Epidermal melanocyte (primary cell): Measurements from ENCODE around the gene ESR2.
A peak's percentile ranks its signal among the peaks of the same experiment; 100 is the strongest.
"Not testable (repeated sequence)": the region's sequence is repeated elsewhere in the genome, so short reads cannot be mapped to it uniquely, and the experiment has no call there.

Source experiments
- DNase-seq: peaks from one replicate; pipeline ENCODE4 v3.0.0; 2011; ENCODE audit warnings: low spot score; ENCODE audit not compliant: insufficient read length

Gene ESR2

DNA sequence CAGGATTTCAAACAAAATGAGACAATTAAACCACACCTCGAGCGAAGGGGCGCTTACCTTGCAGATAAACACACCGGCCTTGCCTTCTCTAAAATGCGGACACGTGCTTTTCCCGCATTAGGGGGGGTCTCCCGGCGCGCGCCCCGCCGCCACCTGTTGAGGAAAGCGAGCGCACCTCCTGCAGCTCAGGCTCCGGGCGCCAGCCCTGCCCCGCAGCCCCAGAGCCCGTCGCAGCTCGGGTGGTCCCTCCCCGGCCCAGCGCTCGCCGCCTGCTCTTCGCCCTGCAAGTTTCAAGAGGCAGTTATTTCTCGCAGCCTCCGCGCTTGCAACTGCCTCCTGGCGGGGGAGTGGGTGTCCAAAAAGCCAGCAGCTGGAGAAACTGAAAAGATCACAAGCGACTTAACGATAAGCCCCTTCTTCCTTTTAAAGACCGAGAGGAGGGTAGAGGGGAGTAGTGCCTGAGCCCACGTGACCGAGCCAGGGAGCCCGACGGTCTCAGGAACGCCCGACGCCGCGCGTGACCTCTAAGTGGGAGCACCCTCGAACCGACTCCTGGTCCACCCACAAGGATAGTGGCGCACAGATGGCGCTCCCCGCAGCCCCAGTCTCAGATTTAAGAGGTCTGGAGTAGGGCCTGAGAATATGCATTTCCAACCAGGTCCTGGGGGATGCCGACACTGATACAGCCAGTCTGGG lies at the start of gene ESR2:
Gene ESR2 (minus strand): TSS at position 396 of the 696 bp plus-strand sequence. CDS start 11,386 bp downstream, outside the sequence.
- DNase-seq, result no peak

- no peak for DNase-seq
Observed at GRCh38 chr14:64340560-64341196, 46.5 kb upstream of the ESR2 start.

GRCh38 chr14:64338616-64339316 lies 44.6 kb upstream of the ESR2 start:
- peak; percentile 96 for DNase-seq

- peak; percentile 15 for DNase-seq
Observed at GRCh38 chr14:64337888-64338615, 43.9 kb upstream of the ESR2 start.

GRCh38 chr14:64329149-64329548 lies 35.0 kb upstream of the ESR2 start:
- DNase-seq, result no peak

- no peak for DNase-seq
Observed at GRCh38 chr14:64326502-64326901, 32.3 kb upstream of the ESR2 start.

DNA sequence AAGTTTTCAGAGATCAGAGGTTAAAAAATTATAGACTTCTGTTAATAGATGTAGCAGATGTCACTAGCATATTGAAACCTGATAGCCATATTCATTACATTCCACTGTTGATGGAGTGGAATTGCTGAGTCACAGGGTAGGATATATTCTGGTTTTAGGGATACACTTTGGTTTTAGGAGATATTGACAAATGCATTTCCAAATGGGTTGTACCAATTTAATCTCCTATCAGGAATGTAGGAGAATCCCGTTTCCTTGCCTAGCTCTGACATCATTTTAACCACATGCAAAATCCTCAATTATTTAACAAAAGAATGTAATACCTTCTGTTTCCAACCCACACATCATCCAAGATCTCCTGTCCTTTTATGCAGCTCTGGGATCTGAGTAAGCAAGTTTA lies 30.7 kb upstream of the ESR2 start:
- no peak for DNase-seq

- DNase-seq, result no peak
Observed at GRCh38 chr14:64324461-64324860, 30.3 kb upstream of the ESR2 start.

DNA sequence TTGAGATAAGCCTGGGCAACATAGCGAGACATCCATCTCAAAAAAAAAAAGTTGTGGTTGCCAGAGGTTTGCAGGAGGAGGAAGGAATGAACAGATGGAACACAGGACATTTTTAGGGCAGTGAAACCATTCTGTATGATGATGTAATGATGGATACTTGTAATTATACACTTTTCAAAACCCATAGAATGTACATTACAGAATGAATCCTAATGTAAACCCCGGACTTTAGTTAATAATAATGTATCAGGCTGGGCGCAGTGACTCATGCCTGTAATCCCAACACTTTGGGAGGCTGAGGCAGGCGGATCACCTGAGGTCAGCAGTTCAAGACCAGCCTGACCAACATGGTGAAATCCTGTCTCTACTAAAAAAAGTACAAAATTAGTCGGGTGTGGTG lies 26.2 kb upstream of the ESR2 start:
- not testable (repeated sequence) for DNase-seq

GRCh38 chr14:64318695-64319094 lies 24.5 kb upstream of the ESR2 start:
- DNase-seq, result not testable (repeated sequence)

DNA sequence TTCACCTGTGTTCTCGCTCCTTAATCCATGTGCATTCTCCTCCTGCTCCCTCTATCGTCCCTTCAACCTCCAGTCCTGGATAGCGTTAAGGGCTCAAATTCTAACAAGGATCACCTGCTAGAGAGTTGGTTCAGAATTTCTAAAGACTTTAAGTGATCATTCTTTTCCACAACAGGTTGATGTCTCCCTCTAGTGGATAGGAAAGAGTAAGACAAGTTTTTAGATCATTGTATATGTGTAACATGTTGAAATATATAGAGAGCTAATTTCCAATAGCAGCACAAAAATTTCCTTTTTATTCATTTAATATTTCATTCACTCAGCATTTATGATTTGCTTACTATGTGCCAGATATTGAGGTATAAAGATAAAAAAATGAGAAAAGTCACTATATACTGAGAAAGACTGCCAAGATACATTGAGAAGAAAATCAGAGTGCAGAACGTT lies 9.3 kb upstream of the ESR2 start:
- DNase-seq, result peak; percentile 71

DNA sequence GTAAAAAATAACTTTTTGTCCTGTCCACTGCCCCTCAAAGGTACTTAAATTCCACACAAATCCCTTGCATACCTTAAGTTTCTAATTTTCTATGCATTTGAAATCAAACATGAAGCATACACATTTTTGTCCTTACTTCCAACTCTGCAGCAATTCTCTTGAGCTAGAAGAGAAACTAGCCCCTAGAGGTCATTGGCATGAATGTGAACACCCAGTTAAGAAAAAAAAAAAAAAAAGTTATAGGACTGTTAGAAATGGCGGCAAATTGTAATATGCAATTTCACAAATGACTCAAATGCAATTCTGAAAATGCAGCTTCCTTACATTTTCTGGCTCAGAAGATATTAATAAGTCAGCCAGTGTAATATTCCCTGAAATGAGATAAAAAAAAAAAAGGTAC lies 4.6 kb upstream of the ESR2 start:
- no peak for DNase-seq

- DNase-seq, result no peak
Observed at GRCh38 chr14:64296561-64296960, 2.4 kb upstream of the ESR2 start.

DNA sequence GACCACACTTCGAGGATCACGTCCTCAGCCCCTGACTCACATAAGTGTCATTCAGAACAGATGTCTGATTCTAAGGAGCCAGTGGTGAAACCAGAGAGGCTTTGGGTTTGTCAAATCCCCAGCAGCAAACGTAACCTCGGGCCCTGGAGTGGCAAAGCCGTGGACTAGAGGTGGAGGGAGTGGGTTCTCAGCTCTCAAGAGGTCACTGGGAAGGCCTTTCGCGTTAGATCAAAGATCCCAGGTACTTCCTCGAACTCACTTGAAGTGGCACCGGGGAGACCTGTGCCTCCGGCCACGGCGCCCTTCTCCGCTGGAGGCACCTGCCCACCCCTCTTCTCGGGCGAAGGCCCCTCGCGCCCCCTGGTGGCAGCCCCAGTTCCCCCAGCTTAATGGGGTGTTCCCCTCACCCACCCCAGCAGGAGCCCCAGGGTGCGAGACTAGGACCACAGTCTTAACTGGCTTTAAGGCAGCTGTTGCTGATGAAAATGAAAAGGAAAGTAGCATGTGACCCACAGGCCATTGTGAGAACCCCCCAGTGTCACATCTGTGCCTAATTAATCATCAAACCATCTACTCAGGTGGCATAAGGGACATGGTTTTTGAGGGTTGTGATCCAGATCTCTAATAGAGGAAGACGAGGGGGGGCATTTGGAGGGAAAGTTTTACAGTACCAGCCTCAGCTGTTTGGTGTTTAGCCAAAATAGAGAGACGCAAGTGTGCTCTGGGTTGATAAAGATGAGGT lies 672 bp upstream of the ESR2 start:
- DNase-seq, result peak; percentile 65

GRCh38 chr14:64292197-64292596 lies 2.0 kb downstream of the ESR2 start:
- DNase-seq, result no peak

DNA sequence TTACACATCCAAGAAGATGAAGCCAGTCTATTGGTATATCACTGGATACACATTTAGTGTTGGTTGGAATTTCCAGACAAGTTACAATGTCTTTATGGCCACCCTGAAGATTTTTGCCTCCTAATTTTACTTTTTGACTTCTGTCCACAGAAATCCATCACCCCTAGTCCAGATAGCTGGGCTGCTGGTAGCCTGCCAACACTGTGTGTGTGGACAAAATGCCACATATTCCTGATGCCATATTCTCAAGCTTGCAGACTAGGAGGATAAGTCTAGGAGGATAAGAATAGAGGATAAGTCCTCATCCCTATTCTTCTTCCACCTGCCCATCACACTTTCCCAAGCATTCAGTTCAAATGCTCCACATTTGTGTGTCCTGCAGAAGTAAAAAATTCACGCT lies 4.6 kb downstream of the ESR2 start:
- no peak for DNase-seq

GRCh38 chr14:64281805-64282204 lies 12.4 kb downstream of the ESR2 start:
- no peak for DNase-seq

DNA sequence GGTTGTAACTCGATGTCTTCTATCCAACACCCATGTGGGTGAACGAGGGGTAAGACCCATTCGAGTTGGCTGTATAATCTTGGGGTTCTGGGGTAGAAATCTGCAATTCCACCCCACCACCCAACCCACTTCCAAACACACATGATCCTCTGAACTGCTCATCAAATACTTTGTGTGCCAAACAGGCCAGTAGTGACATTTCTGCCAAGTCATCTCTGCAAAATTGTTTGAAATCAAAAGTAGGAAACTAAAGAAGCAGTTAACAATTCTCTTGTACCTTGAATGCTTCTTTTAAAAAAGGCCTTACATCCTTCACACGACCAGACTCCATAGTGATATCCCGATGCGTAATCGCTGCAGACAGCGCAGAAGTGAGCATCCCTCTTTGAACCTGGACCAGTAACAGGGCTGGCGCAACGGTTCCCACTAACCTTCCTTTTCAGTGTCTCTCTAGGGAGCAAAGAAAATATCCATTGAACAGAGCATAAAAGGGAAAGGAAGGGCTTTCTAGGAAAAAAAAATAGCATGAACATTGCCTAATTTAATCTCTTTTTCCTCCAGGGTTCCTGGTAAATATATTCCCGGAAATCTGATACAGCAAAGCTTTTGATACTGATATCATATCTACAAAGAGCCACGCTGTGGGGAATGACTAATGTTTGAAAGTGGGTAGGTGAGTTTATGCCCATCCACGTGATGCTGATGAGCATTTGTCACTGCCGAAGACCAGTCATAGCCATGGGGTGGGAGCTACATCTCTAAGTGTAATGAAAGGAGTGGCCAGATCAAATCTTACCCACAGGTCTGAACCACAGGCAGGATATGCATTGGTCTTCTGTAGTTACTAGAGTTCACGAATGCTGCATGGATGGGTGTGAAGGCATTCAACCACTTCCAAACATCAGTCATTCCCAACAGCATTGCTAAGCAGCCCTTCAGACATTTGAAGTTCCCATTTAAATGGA lies 14.2 kb downstream of the ESR2 start:
- no peak for DNase-seq

DNA sequence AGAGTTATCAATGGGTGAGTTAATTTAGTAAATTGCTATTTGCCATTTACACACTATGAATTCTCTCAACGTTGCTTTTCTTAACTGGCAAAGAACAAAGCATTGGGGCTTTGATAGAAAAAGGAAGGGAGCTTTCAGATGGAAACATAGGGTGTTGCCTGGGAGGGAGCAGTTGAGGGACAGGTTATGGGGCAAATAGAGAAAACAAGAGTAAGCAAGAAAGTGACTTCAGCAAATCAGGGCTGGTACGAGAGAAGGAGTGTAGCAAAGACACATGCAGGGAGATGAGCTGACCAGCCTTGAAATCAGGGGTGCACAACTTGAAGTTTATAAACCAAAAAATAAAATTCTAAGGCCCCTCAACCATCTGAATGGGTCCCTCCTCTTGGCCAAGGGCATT lies 15.7 kb downstream of the ESR2 start:
- DNase-seq, result no peak

GRCh38 chr14:64272019-64272418 lies 22.2 kb downstream of the ESR2 start:
- DNase-seq, result no peak
